ENCODE measurements around the gene CMSS1.

The CMSS1 gene

DNA sequence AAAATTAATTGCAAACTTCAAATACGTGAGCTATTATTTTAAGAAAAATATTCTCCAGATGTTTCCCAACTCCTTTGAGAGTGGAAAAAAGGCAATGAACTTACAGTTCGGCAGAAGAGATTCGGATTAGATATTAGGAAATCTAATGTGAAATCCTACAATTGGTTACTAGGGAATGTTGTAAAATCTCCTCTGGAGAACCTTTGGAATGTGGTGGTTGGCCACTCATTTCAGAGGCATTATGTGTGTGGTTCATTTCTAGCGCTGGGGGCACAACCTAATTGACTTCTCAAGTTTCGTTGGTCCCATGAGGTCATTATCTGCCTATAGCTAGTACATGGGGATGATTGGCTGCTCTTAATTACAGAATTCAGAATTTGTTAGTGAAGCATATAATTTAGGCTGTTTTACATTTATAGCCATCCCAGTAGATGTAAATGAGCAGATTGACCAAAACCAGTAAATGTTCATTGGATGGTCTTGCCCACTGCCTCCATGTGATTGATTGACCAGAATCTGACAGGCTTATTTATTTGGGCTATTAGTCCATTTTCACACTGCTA lies 34.6 kb upstream of the CMSS1 start:
- DNase-seq (ENCODE audit: low read depth, low spot score): peak; percentile 85
- ChIA-PET CTCF (interaction anchor here (0.9 to 1.3 kb wide), 3 partner anchors 31 to 138 kb away, joined by 3 read pairs; no protein-coding TSS in a partner anchor), POLR2A (interaction anchor here (0.7 kb wide), 1 partner anchor 16 kb away, joined by 3 read pairs; no protein-coding TSS in a partner anchor)
- TF ChIP-seq, protein P1, sequence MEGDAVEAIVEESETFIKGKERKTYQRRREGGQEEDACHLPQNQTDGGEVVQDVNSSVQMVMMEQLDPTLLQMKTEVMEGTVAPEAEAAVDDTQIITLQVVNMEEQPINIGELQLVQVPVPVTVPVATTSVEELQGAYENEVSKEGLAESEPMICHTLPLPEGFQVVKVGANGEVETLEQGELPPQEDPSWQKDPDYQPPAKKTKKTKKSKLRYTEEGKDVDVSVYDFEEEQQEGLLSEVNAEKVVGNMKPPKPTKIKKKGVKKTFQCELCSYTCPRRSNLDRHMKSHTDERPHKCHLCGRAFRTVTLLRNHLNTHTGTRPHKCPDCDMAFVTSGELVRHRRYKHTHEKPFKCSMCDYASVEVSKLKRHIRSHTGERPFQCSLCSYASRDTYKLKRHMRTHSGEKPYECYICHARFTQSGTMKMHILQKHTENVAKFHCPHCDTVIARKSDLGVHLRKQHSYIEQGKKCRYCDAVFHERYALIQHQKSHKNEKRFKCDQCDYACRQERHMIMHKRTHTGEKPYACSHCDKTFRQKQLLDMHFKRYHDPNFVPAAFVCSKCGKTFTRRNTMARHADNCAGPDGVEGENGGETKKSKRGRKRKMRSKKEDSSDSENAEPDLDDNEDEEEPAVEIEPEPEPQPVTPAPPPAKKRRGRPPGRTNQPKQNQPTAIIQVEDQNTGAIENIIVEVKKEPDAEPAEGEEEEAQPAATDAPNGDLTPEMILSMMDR (IDR thresholded peaks at IDR 0.05; ENCODE audit: insufficient read depth, low read length, missing control alignments): no peak
- no peak overlapping the region for H3K4me3 ChIP-seq (ENCODE audit: low read depth, low read length)

DNA sequence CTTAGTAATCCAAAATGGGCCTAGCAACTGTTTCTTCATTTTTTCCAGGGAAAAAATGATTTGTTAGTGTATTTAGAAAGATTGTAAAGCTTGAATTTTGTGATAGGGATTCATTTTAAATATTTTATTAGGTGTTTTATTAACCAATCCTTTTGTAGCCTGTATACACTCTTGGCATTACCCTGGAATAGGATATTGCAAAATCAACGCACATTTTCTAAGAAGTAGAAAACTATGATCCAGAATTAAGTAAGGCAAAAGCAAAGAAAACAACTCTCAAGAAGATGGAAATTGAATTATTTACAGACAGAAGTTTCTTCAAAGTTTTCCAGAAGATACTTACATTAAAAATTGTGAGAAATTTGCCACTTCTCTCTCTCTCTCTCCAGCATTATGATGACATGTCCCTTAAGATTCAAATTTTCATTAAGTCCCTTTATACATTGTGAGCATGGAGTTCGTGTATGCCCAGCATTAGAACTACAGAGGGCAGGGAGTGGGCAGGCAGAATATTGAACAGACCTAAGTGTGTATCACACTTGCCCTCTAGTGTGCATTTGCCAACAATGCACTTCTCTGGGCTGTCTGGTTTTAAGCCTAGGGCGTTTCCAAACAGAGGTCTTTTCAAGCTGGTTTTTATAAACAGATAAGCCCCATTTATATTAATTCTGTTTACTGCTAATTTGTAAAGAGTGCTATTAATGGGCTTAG lies 28.5 kb upstream of the CMSS1 start:
- H3K4me3 ChIP-seq (ENCODE audit: low read depth, low read length): no peak overlapping the region
- CTCF ChIA-PET: interaction anchor here (0.7 to 2.4 kb wide), 14 partner anchors 12 to 542 kb away, joined by 3 to 9 read pairs (median 4); no protein-coding TSS in a partner anchor
- POLR2A ChIA-PET: no interaction called here
- TF ChIP-seq, protein P1 (IDR thresholded peaks at IDR 0.05; ENCODE audit: insufficient read depth, low read length, missing control alignments): peak; percentile 67
- DNase-seq (ENCODE audit: low read depth, low spot score): no peak

DNA sequence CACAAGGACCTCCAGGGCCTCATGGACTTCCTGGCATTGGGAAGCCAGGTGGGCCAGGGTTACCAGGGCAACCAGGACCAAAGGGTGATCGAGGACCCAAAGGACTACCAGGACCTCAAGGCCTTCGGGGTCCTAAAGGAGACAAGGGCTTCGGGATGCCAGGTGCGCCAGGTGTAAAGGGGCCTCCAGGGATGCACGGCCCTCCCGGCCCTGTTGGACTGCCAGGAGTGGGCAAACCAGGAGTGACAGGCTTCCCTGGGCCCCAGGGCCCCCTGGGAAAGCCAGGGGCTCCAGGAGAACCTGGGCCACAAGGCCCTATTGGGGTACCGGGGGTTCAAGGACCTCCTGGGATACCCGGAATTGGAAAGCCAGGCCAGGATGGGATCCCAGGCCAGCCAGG lies 23.2 kb upstream of the CMSS1 start:
- TF ChIP-seq, protein P1 (IDR thresholded peaks at IDR 0.05; ENCODE audit: insufficient read depth, low read length, missing control alignments): no peak
- POLR2A ChIA-PET: no interaction called here

DNA sequence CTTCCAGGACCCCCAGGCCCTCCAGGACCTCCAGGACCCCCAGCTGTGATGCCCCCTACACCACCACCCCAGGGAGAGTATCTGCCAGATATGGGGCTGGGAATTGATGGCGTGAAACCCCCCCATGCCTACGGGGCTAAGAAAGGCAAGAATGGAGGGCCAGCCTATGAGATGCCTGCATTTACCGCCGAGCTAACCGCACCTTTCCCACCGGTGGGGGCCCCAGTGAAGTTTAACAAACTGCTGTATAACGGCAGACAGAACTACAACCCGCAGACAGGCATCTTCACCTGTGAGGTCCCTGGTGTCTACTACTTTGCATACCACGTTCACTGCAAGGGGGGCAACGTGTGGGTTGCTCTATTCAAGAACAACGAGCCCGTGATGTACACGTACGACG lies 22.1 kb upstream of the CMSS1 start:
- no peak for DNase-seq (ENCODE audit: low read depth, low spot score)
- ChIA-PET CTCF (interaction anchor here (2.3 kb wide), 1 partner anchor 13 kb away, joined by 11 read pairs; no protein-coding TSS in a partner anchor), POLR2A (no interaction called here)
- no peak overlapping the region for H3K4me3 ChIP-seq (ENCODE audit: low read depth, low read length)
- TF ChIP-seq, protein P1 (IDR thresholded peaks at IDR 0.05; ENCODE audit: insufficient read depth, low read length, missing control alignments): no peak

More for the DNA sequence above, 23.2 kb upstream of the CMSS1 start:
- DNase-seq (ENCODE audit: low read depth, low spot score): no peak
- no peak overlapping the region for H3K4me3 ChIP-seq (ENCODE audit: low read depth, low read length)
- CTCF ChIA-PET: no interaction called here

DNA sequence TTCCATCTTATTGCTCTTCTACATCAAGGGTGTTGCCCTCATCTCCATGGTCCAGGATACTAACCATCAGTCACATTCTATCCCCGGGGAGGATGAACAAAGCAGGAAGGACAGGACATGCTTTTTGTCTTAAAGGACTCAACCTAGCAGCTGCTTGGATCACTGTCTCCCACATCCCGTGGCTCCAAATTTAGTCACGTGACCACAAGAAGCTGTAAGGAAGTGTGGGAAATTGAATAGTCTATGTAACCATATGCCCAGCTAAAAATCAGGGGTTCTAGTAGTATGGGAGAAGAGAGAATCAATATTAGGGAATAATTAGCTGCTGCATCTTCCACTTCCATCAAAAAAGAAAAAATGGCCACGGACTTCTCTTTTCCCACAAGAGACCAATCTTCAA lies 18.2 kb upstream of the CMSS1 start:
- ChIA-PET POLR2A (no interaction called here), CTCF (interaction anchor here (1.2 kb wide), 1 partner anchor 9 kb away, joined by 4 read pairs; no protein-coding TSS in a partner anchor)
- no peak overlapping the region for H3K4me3 ChIP-seq (ENCODE audit: low read depth, low read length)
- DNase-seq (ENCODE audit: low read depth, low spot score): no peak
- TF ChIP-seq, protein P1 (IDR thresholded peaks at IDR 0.05; ENCODE audit: insufficient read depth, low read length, missing control alignments): no peak

DNA sequence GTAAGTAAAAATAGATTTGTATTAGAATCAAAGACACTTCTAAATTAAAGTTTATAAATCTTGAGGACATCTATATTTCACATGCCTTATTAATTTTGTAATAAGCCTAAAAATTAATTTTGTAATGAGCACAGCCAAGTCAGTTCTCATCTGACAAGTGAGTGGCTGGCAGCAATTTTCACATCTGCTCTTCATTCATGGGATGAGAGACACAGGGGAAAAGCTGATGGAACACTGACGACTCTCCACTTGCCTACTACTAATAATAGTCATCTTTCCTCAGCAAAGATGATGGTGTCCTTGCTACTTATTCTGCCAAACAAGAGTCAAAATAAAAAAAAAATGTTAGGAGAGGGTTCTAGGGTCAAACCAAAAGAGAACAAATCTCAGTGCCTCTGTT lies 14.4 kb upstream of the CMSS1 start:
- TF ChIP-seq, protein P1 (IDR thresholded peaks at IDR 0.05; ENCODE audit: insufficient read depth, low read length, missing control alignments): no peak
- DNase-seq (ENCODE audit: low read depth, low spot score): no peak
- no peak overlapping the region for H3K4me3 ChIP-seq (ENCODE audit: low read depth, low read length)
- ChIA-PET POLR2A (interaction anchor here (0.7 kb wide), 1 partner anchor 104 kb away, joined by 3 read pairs; no protein-coding TSS in a partner anchor), CTCF (interaction anchor here (1.2 kb wide), 1 partner anchor 8 kb away, joined by 3 read pairs; no protein-coding TSS in a partner anchor)
